ENCODE measurements around the gene PPIB. TPM values are rescaled to one million over a fixed set of nuclear protein-coding genes. Genes with fewer than 3 reads are reported as not detected.

PPIB gene
- total RNA-seq, 5 donors from 2014 or later (not counting 1 experiment from before 2014, with no cell fraction given): 169 to 260 (median 217) TPM

DNA sequence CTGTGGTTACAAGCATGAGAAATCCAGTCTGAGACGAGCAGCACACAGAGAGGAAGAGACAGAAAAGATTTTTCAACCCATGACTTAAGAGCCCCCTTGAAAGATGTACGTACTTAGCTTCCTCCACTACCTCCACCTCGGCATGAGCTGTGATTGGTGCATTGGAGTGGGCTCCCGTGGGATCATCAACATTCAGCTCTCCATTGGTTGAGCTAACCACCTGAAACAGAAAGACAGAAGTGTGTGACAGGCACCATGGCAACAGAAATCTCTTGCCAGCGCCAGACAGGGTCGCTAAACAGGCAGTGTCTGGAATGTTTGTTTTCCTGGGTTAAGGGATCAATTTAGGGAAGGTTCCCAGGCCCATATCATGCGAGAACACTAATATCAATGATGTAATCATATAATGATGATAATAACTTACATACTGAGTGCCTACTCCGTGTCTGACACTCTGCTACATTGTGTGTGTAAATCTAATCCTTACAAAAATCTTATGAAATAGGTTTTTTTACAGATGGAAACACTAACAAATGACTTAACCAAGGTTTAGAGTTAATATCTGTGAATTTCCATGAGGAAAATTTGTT, 17.5 kb upstream of the PPIB start:
- Histone ChIP-seq H3K36me3 (ENCODE audit: control insufficient read depth in 2 of 2, extremely low read depth in 1 of 2, insufficient read depth in 1 of 2, low read length in 1 of 2) (peaks cover 2 to 54% of the 10 kb centered on the region in 2 donors), H3K4me1 (ENCODE audit: control insufficient read depth in 1 of 2, extremely low read depth in 1 of 2, insufficient read depth in 2 of 2, low read length in 2 of 2) (no peaks in the 10 kb centered on the region), H3K9me3 (no peaks in the 10 kb centered on the region), H3K4me3 (ENCODE audit: control insufficient read depth in 1 of 2, extremely low read depth in 1 of 2, low read length in 1 of 2) (no peak overlapping the region), H3K27me3 (replicated peaks in 1 of 2; ENCODE audit: control insufficient read depth in 2 of 2, extremely low read depth in 1 of 2, insufficient read depth in 2 of 2, low read length in 1 of 2) (no peaks in the 10 kb centered on the region), H3K27ac (ENCODE audit: low read length) (no peak overlapping the region)
- CTCF ChIA-PET: interaction anchor here in 1 of 2 donors (0.7 kb wide), 1 partner anchor 66 kb away, joined by 3 read pairs; no protein-coding TSS in a partner anchor
- no peaks in the 10 kb centered on the region for H3K27me3 Mint-ChIP-seq
- POLR2A ChIA-PET: interaction anchor here (0.5 to 0.6 kb wide), 2 partner anchors 17 to 477 kb away, joined by 3 to 8 read pairs; no protein-coding TSS in a partner anchor
- DNase-seq: no peak
- no CpG with 5 or more reads among the region's 8 CpGs for WGBS (ENCODE audit: insufficient coverage)
- no peaks in the 10 kb centered on the region for H3K9me3 Mint-ChIP-seq
- H3K27ac Mint-ChIP-seq: no peak overlapping the region
- no peak for ATAC-seq (replicated peaks in 1 of 4)
- H3K4me3 Mint-ChIP-seq: no peak overlapping the region
- peaks cover 0 to 3% (median 0%) of the 10 kb centered on the region in 3 donors for H3K4me1 Mint-ChIP-seq
- peaks cover 44% of the 10 kb centered on the region for H3K36me3 Mint-ChIP-seq

DNA sequence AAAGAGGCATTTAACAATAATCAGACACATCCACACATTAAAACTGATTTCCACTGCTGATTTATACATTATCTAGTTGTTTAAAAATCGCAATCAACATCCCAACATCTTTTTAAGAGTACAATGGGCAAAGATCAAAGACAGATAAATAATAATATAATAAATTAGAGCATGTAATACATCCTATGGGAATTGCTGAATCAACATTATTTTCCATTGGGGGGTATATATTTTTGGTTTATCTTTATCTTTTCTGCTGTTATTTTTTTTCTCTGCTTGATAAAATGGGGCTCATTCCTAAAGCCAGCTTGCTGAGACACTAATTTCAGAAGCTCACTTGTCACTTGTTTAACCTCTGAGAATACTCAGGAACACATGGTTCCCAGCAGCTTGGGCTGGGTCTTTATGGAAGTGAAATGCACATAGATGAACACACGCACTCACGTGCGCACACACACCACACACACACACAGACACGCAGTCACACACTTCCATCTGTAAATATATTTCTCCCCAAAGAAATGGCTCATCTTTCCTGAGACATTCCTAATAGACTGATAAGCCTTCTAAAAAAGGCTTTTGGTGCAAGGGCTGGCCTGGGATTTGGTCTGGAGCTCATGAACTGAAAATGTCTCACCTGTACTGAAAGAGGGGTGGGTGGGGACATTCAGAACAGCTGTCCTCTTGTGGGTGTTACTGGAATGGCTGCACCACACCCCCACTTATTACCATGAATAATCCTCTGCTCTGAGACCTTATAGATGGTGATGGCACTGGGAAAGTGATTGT, 3.5 kb upstream of the PPIB start:
- no peak overlapping the region for H3K4me3 Mint-ChIP-seq
- WGBS (ENCODE audit: insufficient coverage): no CpG with 5 or more reads among the region's 5 CpGs
- peaks cover 13 to 25% of the 10 kb centered on the region in 2 experiments for H3K4me1 ChIP-seq (ENCODE audit: control insufficient read depth in 1 of 2, extremely low read depth in 1 of 2, insufficient read depth in 2 of 2, low read length in 2 of 2)
- H3K27me3 Mint-ChIP-seq: no peaks in the 10 kb centered on the region
- H3K4me1 Mint-ChIP-seq: peaks cover 21 to 35% (median 26%) of the 10 kb centered on the region in 3 donors
- ChIA-PET CTCF (no interaction called here), POLR2A (no interaction called here)
- H3K27ac ChIP-seq (ENCODE audit: low read length): no peak overlapping the region
- DNase-seq (no peak), ATAC-seq (replicated peaks in 1 of 4) (no peak)
- H3K36me3 ChIP-seq (ENCODE audit: control insufficient read depth in 2 of 2, extremely low read depth in 1 of 2, insufficient read depth in 1 of 2, low read length in 1 of 2): peaks cover 0 to 9% of the 10 kb centered on the region in 2 donors
- no peaks in the 10 kb centered on the region for H3K27me3 ChIP-seq (replicated peaks in 1 of 2; ENCODE audit: control insufficient read depth in 2 of 2, extremely low read depth in 1 of 2, insufficient read depth in 2 of 2, low read length in 1 of 2)
- no peaks in the 10 kb centered on the region for H3K9me3 Mint-ChIP-seq
- H3K27ac Mint-ChIP-seq: peak overlapping the region; percentile 11 to 70
- no peaks in the 10 kb centered on the region for H3K9me3 ChIP-seq
- H3K36me3 Mint-ChIP-seq: peaks cover 15% of the 10 kb centered on the region
- no peak overlapping the region for H3K4me3 ChIP-seq (ENCODE audit: control insufficient read depth in 1 of 2, extremely low read depth in 1 of 2, low read length in 1 of 2)

DNA sequence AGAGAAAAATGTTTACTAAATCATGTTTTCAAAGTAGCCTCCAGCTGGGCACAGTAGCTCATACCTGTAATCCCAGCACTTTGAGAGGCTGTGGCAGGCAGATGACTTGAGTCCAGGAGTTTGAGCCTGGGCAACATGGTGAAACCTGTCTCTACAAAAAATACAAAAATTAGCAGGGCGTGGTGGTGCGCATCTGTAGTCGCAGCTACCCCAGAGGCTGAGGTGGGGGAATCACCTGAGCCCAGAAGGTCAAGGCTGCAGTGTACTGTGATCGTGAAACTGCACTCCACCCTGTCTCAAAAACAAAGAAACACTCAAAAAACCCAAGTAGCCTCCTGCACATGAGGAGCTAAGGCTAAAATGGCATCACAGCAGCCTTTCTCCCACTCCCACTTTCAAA, 1.6 kb upstream of the PPIB start:
- Mint-ChIP-seq H3K27ac (peak overlapping the region; percentile 92 to 95), H3K36me3 (peaks cover 15% of the 10 kb centered on the region), H3K4me1 (peaks cover 29 to 45% (median 36%) of the 10 kb centered on the region in 3 donors), H3K27me3 (no peaks in the 10 kb centered on the region), H3K9me3 (no peaks in the 10 kb centered on the region), H3K4me3 (peak overlapping the region; percentile 11 to 83 (median 59))
- no peak for DNase-seq
- no peaks in the 10 kb centered on the region for H3K27me3 ChIP-seq (replicated peaks in 1 of 2; ENCODE audit: control insufficient read depth in 2 of 2, extremely low read depth in 1 of 2, insufficient read depth in 2 of 2, low read length in 1 of 2)
- peaks cover 13 to 44% of the 10 kb centered on the region in 2 experiments for H3K4me1 ChIP-seq (ENCODE audit: control insufficient read depth in 1 of 2, extremely low read depth in 1 of 2, insufficient read depth in 2 of 2, low read length in 2 of 2)
- H3K4me3 ChIP-seq (ENCODE audit: control insufficient read depth in 1 of 2, extremely low read depth in 1 of 2, low read length in 1 of 2): no peak overlapping the region
- no peak for ATAC-seq (replicated peaks in 1 of 4)
- WGBS (ENCODE audit: insufficient coverage): 77% methylated on average over 3 of the region's 4 CpGs
- H3K9me3 ChIP-seq: no peaks in the 10 kb centered on the region
- POLR2A ChIA-PET: interaction anchor here in 1 of 2 donors (0.7 kb wide), 1 partner anchor 655 kb away, joined by 4 read pairs; no protein-coding TSS in a partner anchor
- H3K36me3 ChIP-seq (ENCODE audit: control insufficient read depth in 2 of 2, extremely low read depth in 1 of 2, insufficient read depth in 1 of 2, low read length in 1 of 2): peaks cover 8 to 18% of the 10 kb centered on the region in 2 donors
- CTCF ChIA-PET: no interaction called here
- no peak overlapping the region for H3K27ac ChIP-seq (ENCODE audit: low read length)

DNA sequence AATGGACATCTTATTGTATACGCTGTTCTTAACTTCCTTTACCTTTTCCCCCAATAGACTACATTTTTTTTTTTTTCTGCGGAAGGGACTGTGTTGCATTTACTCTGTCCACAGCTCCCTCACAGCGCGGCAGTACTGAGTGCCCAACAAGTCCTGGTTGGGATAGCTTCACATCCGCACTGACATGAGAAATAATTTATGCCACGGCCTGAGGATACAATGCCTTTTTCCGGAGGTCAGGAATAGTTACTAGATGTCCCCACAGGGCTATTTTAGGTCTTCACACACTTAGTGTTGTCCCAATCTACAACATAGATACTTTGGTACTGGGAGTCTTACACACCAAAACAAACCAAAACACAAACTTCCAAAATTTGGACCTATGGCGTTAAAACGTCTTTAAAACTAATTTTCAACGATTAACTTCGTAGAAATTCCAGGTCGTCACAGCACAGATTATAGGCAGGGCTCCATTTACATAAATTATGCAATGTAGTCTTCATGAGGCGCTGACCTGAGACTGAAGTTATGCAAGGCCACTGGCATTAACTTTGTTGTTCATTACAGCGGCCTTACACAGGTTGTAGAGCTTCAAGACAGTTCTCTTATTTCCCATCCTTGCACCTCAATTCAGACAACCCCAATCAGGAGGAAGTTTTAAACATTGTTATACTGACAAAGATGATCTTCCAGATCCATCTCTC, 989 bp upstream of the PPIB start:
- Mint-ChIP-seq H3K27ac (peak overlapping the region; percentile 92 to 95), H3K9me3 (no peaks in the 10 kb centered on the region), H3K4me3 (peak overlapping the region; percentile 83 to 86 (median 83)), H3K4me1 (peaks cover 35 to 50% (median 40%) of the 10 kb centered on the region in 3 donors), H3K27me3 (no peaks in the 10 kb centered on the region), H3K36me3 (peaks cover 18% of the 10 kb centered on the region)
- DNase-seq (peak in 1 of 35 experiments; percentile 18), ATAC-seq (replicated peaks in 1 of 4) (peak in 1 of 4 experiments; percentile 1)
- ChIA-PET CTCF (interaction anchor here (0.5 to 1.2 kb wide), 4 partner anchors 10 to 602 kb away, joined by 3 to 5 read pairs (median 4); partner anchors contain the start of gene CIAO2A (in 1 of the 2)), POLR2A (interaction anchor here in 1 of 2 donors (0.7 kb wide), 1 partner anchor 655 kb away, joined by 4 read pairs; no protein-coding TSS in a partner anchor)
- peak overlapping the region; percentile 58 to 77 for H3K4me3 ChIP-seq (ENCODE audit: control insufficient read depth in 1 of 2, extremely low read depth in 1 of 2, low read length in 1 of 2)
- peaks cover 13 to 50% of the 10 kb centered on the region in 2 experiments for H3K4me1 ChIP-seq (ENCODE audit: control insufficient read depth in 1 of 2, extremely low read depth in 1 of 2, insufficient read depth in 2 of 2, low read length in 2 of 2)
- H3K9me3 ChIP-seq: no peaks in the 10 kb centered on the region
- H3K27ac ChIP-seq (ENCODE audit: low read length): peak overlapping the region; percentile 84
- H3K36me3 ChIP-seq (ENCODE audit: control insufficient read depth in 2 of 2, extremely low read depth in 1 of 2, insufficient read depth in 1 of 2, low read length in 1 of 2): peaks cover 8 to 24% of the 10 kb centered on the region in 2 donors
- no peaks in the 10 kb centered on the region for H3K27me3 ChIP-seq (replicated peaks in 1 of 2; ENCODE audit: control insufficient read depth in 2 of 2, extremely low read depth in 1 of 2, insufficient read depth in 2 of 2, low read length in 1 of 2)
- 76% methylated on average over 7 of the region's 14 CpGs for whole genome bisulfite sequencing (ENCODE audit: insufficient coverage)

DNA sequence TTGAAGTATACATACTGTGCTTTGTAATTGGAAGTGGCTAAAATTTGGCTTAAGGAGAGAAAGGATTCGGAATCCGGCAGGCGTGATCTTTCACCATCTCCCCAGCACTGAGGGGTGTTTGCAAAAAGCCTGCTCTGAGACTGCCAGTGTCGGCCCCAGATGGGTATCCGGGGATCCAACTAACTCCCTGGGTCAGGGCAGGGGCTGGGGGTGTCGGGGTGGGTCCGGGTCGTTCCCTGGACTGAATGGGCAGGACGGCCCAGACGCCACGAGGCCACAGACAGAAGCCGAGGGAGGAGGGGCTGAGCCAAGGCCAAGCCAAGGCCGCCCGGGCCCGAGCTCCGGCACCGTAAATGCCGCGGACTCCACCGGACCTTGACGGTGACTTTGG, 349 bp downstream of the PPIB start:
- Mint-ChIP-seq H3K4me1 (peaks cover 46 to 59% (median 50%) of the 10 kb centered on the region in 3 donors), H3K4me3 (peak overlapping the region; percentile 83 to 87 (median 86)), H3K36me3 (peaks cover 30% of the 10 kb centered on the region), H3K27me3 (no peaks in the 10 kb centered on the region), H3K9me3 (no peaks in the 10 kb centered on the region), H3K27ac (peak overlapping the region; percentile 84 to 89)
- Histone ChIP-seq H3K4me3 (ENCODE audit: control insufficient read depth in 1 of 2, extremely low read depth in 1 of 2, low read length in 1 of 2) (peak overlapping the region; percentile 85 to 97), H3K36me3 (ENCODE audit: control insufficient read depth in 2 of 2, extremely low read depth in 1 of 2, insufficient read depth in 1 of 2, low read length in 1 of 2) (peaks cover 8 to 37% of the 10 kb centered on the region in 2 donors), H3K4me1 (ENCODE audit: control insufficient read depth in 1 of 2, extremely low read depth in 1 of 2, insufficient read depth in 2 of 2, low read length in 2 of 2) (peaks cover 13 to 58% of the 10 kb centered on the region in 2 experiments), H3K27ac (ENCODE audit: low read length) (peak overlapping the region; percentile 74), H3K27me3 (replicated peaks in 1 of 2; ENCODE audit: control insufficient read depth in 2 of 2, extremely low read depth in 1 of 2, insufficient read depth in 2 of 2, low read length in 1 of 2) (no peaks in the 10 kb centered on the region), H3K9me3 (no peaks in the 10 kb centered on the region)
- peak; percentile 2 to 5 (median 3) for ATAC-seq (replicated peaks in 1 of 4)
- ChIA-PET CTCF (interaction anchor here in 1 of 2 donors (1.1 to 1.2 kb wide), 2 partner anchors 9 to 69 kb away, joined by 4 to 5 read pairs; partner anchors contain the start of gene CIAO2A), POLR2A (interaction anchor here (0.6 kb wide), 2 partner anchors 341 to 970 kb away, joined by 3 to 4 read pairs; no protein-coding TSS in a partner anchor)
- WGBS (ENCODE audit: insufficient coverage): 0% methylated on average over 18 of the region's 21 CpGs
- DNase-seq: peak in 1 of 35 experiments; percentile 14
